Testis (tissue), 3 donors: ENCODE data around the gene TRAK1. TPM values are rescaled to one million over a fixed set of nuclear protein-coding genes. Genes with fewer than 3 reads are reported as not detected.

Experiments
- DNase-seq: peaks from one replicate; pipeline ENCODE4 v3.0.0-alpha.2; 2019
- H3K27ac ChIP-seq, 2 donors: fragments of 200-600 bp; sonication (generic); one replicate each; pipeline ENCODE4 v1.5.1; 2019
- H3K27me3 ChIP-seq: fragments of 200-600 bp; sonication (generic); one replicate; pipeline ENCODE4 v1.5.1; 2019
- H3K36me3 ChIP-seq: fragments of 200-600 bp; sonication (generic); one replicate; pipeline ENCODE4 v1.5.1; 2017; ENCODE audit warnings: low read depth; ENCODE audit errors: missing control alignments
- H3K4me1 ChIP-seq: fragments of 200-600 bp; sonication (generic); one replicate; pipeline ENCODE4 v1.5.1; 2019
- H3K4me3 ChIP-seq, 2 donors: fragments of 200-600 bp; sonication (generic); one replicate each; pipeline ENCODE4 v1.5.1; 2017 to 2019
- H3K9me3 ChIP-seq: fragments of 200-600 bp; sonication (generic); one replicate; pipeline ENCODE4 v1.5.1; 2017
- CTCF ChIP-seq, 3 experiments: fragments of 450-650 bp in 2 of 3; fragments of 200-600 bp in 1 of 3; sonication (generic) in 1 of 3; IDR thresholded peaks; one replicate each; pipeline ENCODE4 v1.5.1; 2016 to 2019; ENCODE audit warnings: antibody characterized with exemption in 3 of 3, mild to moderate bottlenecking in 2 of 3, moderate library complexity in 1 of 3
- POLR2A ChIP-seq: fragments of 450-650 bp; IDR thresholded peaks from one replicate; pipeline ENCODE4 v1.6.1; 2017; ENCODE audit warnings: antibody characterized with exemption, mild to moderate bottlenecking, moderate library complexity
- WGBS, 2 donors: methylation state at CpG; one replicate each; pipeline ENCODE4 v1.1.5; 2018; 5-methylcytosine and 5-hydroxymethylcytosine counted together
- intact Hi-C: fragments of 100-400 bp; cut with DNase I; formaldehyde crosslinking; loops from one replicate; pipeline ENCODE4 v1.15.1; 2023; ENCODE audit warnings: low total_unique reads
- polyA plus RNA-seq: library from polyadenylated mRNA; stranded (reverse); fragments of 350-450 nt; fragmentation: Illumina TruSeq; extraction: RNeasy Lipid Tissue Mini Kit (QIAGEN cat#74804); gene quantifications from one replicate; pipeline ENCODE4 v1.2.3, GENCODE V29; 2014; ENCODE audit warnings: low read depth, low replicate concordance; ENCODE audit not compliant: insufficient read depth
- total RNA-seq, 2 donors: library from RNA; depleted of rRNA; stranded (reverse); fragments of >200 nt; gene quantifications; one replicate each; pipeline ENCODE4 v1.2.3, GENCODE V29; 2016

TRAK1 gene
- total and polyA plus RNA-seq, 3 donors from 2014 or later = 32.0 to 95.9 (median 94.1) TPM

- 41 to 52% methylated on average over 5 of the region's 5 CpGs for WGBS, 2 donors
- Histone ChIP-seq H3K27ac (no peak overlapping the region), H3K27me3 (no peaks in the 10 kb centered on the region), H3K4me1 (peaks cover 7% of the 10 kb centered on the region), H3K36me3 (no peaks in the 10 kb centered on the region), H3K9me3 (no peaks in the 10 kb centered on the region), H3K4me3 (no peak overlapping the region)
- no peak for DNase-seq
- TF ChIP-seq CTCF (IDR thresholded peaks at IDR 0.05) = no peak
- no peak for TF ChIP-seq POLR2A
- intact Hi-C loops = loop anchor here (10.0 kb wide), 1 partner anchor 216 kb away; no protein-coding TSS in a partner anchor
These were observed 137.6 kb downstream of the TRAK1 start for GRCh38 chr3:42228796-42229195.

GRCh38 chr3:42229266-42229941 lies 138.2 kb downstream of the TRAK1 start:
- Histone ChIP-seq H3K27ac (no peak overlapping the region), H3K36me3 (no peaks in the 10 kb centered on the region), H3K4me3 (no peak overlapping the region), H3K27me3 (no peaks in the 10 kb centered on the region), H3K9me3 (no peaks in the 10 kb centered on the region), H3K4me1 (peaks cover 7% of the 10 kb centered on the region)
- WGBS, 2 donors = 26 to 51% methylated on average over 5 of the region's 5 CpGs
- no peak for DNase-seq
- intact Hi-C loops = loop anchor here (10.0 kb wide), 1 partner anchor 215 kb away; no protein-coding TSS in a partner anchor
- no peak for TF ChIP-seq CTCF (IDR thresholded peaks at IDR 0.05)
- TF ChIP-seq POLR2A = no peak

- no peak for DNase-seq
- 40% methylated on average over 9 to 14 of the region's 14 CpGs for WGBS, 2 donors
- peaks cover 7% of the 10 kb centered on the region for H3K4me1 ChIP-seq
- H3K9me3 ChIP-seq = no peaks in the 10 kb centered on the region
- H3K27ac ChIP-seq = no peak overlapping the region
- intact Hi-C loops = loop anchor here (10.0 kb wide), 1 partner anchor 215 kb away; no protein-coding TSS in a partner anchor
- no peaks in the 10 kb centered on the region for H3K27me3 ChIP-seq
- H3K36me3 ChIP-seq = no peaks in the 10 kb centered on the region
- no peak overlapping the region for H3K4me3 ChIP-seq
- TF ChIP-seq CTCF (IDR thresholded peaks at IDR 0.05) = peak; percentile 40 to 53 (median 44)
- TF ChIP-seq POLR2A = no peak
These were observed 139.0 kb downstream of the TRAK1 start for GRCh38 chr3:42229942-42230688.

- no peaks in the 10 kb centered on the region for H3K36me3 ChIP-seq
- H3K27me3 ChIP-seq = no peaks in the 10 kb centered on the region
- peaks cover 7% of the 10 kb centered on the region for H3K4me1 ChIP-seq
- no peak for DNase-seq
- H3K9me3 ChIP-seq = no peaks in the 10 kb centered on the region
- intact Hi-C loops = no loop called here
- no peak overlapping the region for H3K27ac ChIP-seq
- TF ChIP-seq POLR2A (no peak), CTCF (IDR thresholded peaks at IDR 0.05) (no peak)
- 82 to 94% methylated on average over 5 of the region's 5 CpGs for WGBS, 2 donors
- no peak overlapping the region for H3K4me3 ChIP-seq
These were observed 139.7 kb downstream of the TRAK1 start for GRCh38 chr3:42230860-42231259.
